ENCODE measurements around the gene WBP2NL. TPM values are rescaled to one million over a fixed set of nuclear protein-coding genes. Genes with fewer than 3 reads are reported as not detected.

The WBP2NL gene
- total RNA-seq, 2 donors from 2014 or later: 0.22 TPM; not detected in 1

GRCh38 chr22:41968601-41969000 is 30.0 kb upstream of the WBP2NL start:
- Histone ChIP-seq H3K27me3 (peaks cover 0 to 3% of the 10 kb centered on the region in 2 donors), H3K4me3 (no peak overlapping the region), H3K4me1 (no peaks in the 10 kb centered on the region), H3K27ac (no peak overlapping the region), H3K36me3 (no peaks in the 10 kb centered on the region), H3K9me3 (no peaks in the 10 kb centered on the region)
- no peak for DNase-seq (ENCODE audit: low spot score)
- TF ChIP-seq CTCF (IDR thresholded peaks at IDR 0.05): no peak

- H3K27me3 ChIP-seq: peaks cover 0 to 3% of the 10 kb centered on the region in 2 donors
- DNase-seq (ENCODE audit: low spot score): no peak
- no peak for TF ChIP-seq CTCF (IDR thresholded peaks at IDR 0.05)
- H3K36me3 ChIP-seq: no peaks in the 10 kb centered on the region
- no peak within 1 kb of the TSS for H3K27ac ChIP-seq
- H3K4me3 ChIP-seq: no peak within 1 kb of the TSS
- no peaks in the 10 kb centered on the region for H3K4me1 ChIP-seq
- H3K9me3 ChIP-seq: no peaks in the 10 kb centered on the region
These were observed 29.4 kb upstream of the WBP2NL start, which contains the start of gene SEPTIN3 for GRCh38 chr22:41969110-41969646. TSS of gene SEPTIN3 (plus strand) at chr22:41969443. CDS start at chr22:41971493, 2,050 bp downstream.

- Histone ChIP-seq H3K4me3 (no peak overlapping the region), H3K9me3 (no peaks in the 10 kb centered on the region), H3K36me3 (no peaks in the 10 kb centered on the region), H3K4me1 (no peaks in the 10 kb centered on the region), H3K27me3 (peaks cover 0 to 3% of the 10 kb centered on the region in 2 donors), H3K27ac (no peak overlapping the region)
- no peak for DNase-seq (ENCODE audit: low spot score)
- TF ChIP-seq CTCF (IDR thresholded peaks at IDR 0.05): no peak
These were observed 28.0 kb upstream of the WBP2NL start for GRCh38 chr22:41970601-41971000.

- no peak for TF ChIP-seq CTCF (IDR thresholded peaks at IDR 0.05)
- Histone ChIP-seq H3K27ac (no peak overlapping the region), H3K9me3 (no peaks in the 10 kb centered on the region), H3K4me1 (peaks cover 0 to 5% of the 10 kb centered on the region in 2 donors), H3K27me3 (peaks cover 3 to 4% of the 10 kb centered on the region in 2 donors), H3K4me3 (no peak overlapping the region), H3K36me3 (no peaks in the 10 kb centered on the region)
- no peak for DNase-seq (ENCODE audit: low spot score)
These were observed 27.2 kb upstream of the WBP2NL start for GRCh38 chr22:41971431-41971830.

GRCh38 chr22:41974691-41975290 is 23.8 kb upstream of the WBP2NL start:
- no peak for DNase-seq (ENCODE audit: low spot score)
- no peak overlapping the region for H3K4me3 ChIP-seq
- TF ChIP-seq CTCF (IDR thresholded peaks at IDR 0.05): no peak

More at GRCh38 chr22:41974691-41975290, 23.8 kb upstream of the WBP2NL start:
- Histone ChIP-seq H3K27ac (no peak overlapping the region), H3K36me3 (no peaks in the 10 kb centered on the region), H3K4me1 (peaks cover 0 to 12% of the 10 kb centered on the region in 2 donors), H3K27me3 (peaks cover 3 to 4% of the 10 kb centered on the region in 2 donors), H3K9me3 (no peaks in the 10 kb centered on the region)
